Esophagus squamous epithelium (tissue), 5 donors: ENCODE measurements around the gene TTC22. TPM values are rescaled to one million over a fixed set of nuclear protein-coding genes. Genes with fewer than 3 reads are reported as not detected.
A peak's percentile ranks its signal among the peaks of the same experiment; 100 is the strongest.

Source experiments
- DNase-seq: peaks from one replicate; lab custom pipeline; 2025; lab: John Stamatoyannopoulos, UW
- H3K27ac ChIP-seq, 4 donors: fragments of 200-600 bp; sonication (generic); one replicate each; pipeline ENCODE4 v1.5.1; 2016 to 2019; ENCODE audit warnings: mild to moderate bottlenecking in 1 of 4
- H3K27me3 ChIP-seq, 4 donors: fragments of 200-600 bp; sonication (generic); 1 replicate in 3 of 4; 2 replicates in 1 of 4; pipeline versions ENCODE4 v1.5.1 to v1.6.0; 2017 to 2021; ENCODE audit warnings: antibody characterized with exemption in 1 of 4
- H3K36me3 ChIP-seq, 3 donors: fragments of 200-600 bp; sonication (generic); one replicate each; pipeline ENCODE4 v1.5.1; 2016 to 2019
- H3K4me1 ChIP-seq, 3 donors: fragments of 200-600 bp; sonication (generic); one replicate each; pipeline ENCODE4 v1.5.1; 2017 to 2019
- H3K4me3 ChIP-seq, 4 donors: fragments of 200-600 bp; sonication (generic); 1 replicate in 3 of 4; 2 replicates in 1 of 4; pipeline ENCODE4 v1.5.1; 2016 to 2019; ENCODE audit warnings: mild to moderate bottlenecking in 2 of 4, moderate library complexity in 1 of 4
- H3K9me3 ChIP-seq, 3 donors: fragments of 200-600 bp; sonication (generic); one replicate each; pipeline ENCODE4 v1.5.1; 2016 to 2019
- CTCF ChIP-seq, 6 experiments: fragments of 450-650 bp in 4 of 6; fragments of 200-600 bp in 2 of 6; sonication (generic) in 2 of 6; IDR thresholded peaks; one replicate each; pipeline ENCODE4 v1.5.1; 2016 to 2019; ENCODE audit warnings: antibody characterized with exemption in 6 of 6, mild to moderate bottlenecking in 4 of 6, moderate library complexity in 4 of 6
- POLR2A ChIP-seq, 4 donors: fragments of 450-650 bp; IDR thresholded peaks; one replicate each; pipeline ENCODE4 v1.6.1; 2017; ENCODE audit warnings: antibody characterized with exemption in 4 of 4, mild to moderate bottlenecking in 4 of 4, moderate library complexity in 3 of 4
- WGBS, 2 donors: methylation state at CpG; one replicate each; pipeline ENCODE4 v1.1.5; 2018; 5-methylcytosine and 5-hydroxymethylcytosine counted together
- intact Hi-C: fragments of 100-400 bp; cut with DNase I; formaldehyde crosslinking; loops from one replicate; pipeline ENCODE4 v1.15.0; 2022
- total RNA-seq, 4 donors: library from RNA; depleted of rRNA; stranded (reverse); fragments of >200 nt; gene quantifications; one replicate each; pipeline ENCODE4 v1.1.0, GENCODE V29; 2016
- donor health status: DM: yes; HTN: yes; CAD: no.

The TTC22 gene
- total RNA-seq, 4 donors from 2014 or later = 73.4 to 323 (median 141) TPM

- 58 to 71% methylated on average over 1 to 5 of the region's 39 CpGs for WGBS, 2 donors
- peaks cover 16 to 99% (median 32%) of the 10 kb centered on the region in 3 donors for H3K4me1 ChIP-seq
- no peak for DNase-seq
Measured at GRCh38 chr1:54800041-54800898, 853 bp downstream of the TTC22 start.

DNA sequence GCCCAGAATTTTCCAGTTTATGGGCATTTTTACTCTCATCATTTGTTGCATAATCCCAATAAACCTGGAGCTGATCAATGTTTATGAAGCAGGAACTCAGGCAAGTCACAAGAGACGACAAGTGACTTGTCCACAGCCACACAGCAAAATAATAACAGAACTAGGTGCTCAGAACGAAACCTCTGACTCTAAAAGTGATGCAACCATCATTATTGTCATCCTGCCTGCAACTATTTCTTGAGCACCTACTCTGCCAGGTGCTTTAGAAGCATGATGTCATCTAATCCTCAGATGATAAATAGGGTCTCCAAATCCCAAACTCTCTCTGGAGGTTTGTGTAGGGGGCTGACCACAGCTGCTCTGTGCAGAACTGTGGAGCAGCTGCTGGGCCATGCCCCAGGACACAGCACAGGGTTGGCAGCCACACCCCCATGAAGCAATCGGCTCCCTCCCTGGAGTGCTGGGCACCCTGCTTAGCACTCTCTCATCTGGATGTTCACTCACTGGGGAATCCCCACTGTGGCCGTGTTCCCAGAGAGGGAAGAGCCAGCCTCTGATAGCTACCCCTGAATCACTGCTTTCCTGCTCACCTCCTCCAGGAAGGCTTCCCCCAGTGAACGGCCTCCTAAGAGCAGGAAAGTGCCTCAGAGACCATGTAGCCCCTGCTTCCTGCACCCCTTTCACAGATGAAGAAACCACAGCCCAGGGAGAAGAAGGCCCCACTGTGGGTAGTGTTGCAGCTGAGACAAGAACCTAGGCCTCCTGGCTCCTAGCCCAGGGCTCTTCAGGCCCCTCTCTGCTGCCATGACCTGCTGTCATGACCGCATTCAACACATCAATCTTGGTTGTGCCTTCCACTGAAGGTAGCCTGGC lies 2.1 kb downstream of the TTC22 start:
- H3K27ac ChIP-seq = peak overlapping the region; percentile 83 to 94 (median 92)
- TF ChIP-seq POLR2A (IDR thresholded peaks at IDR 0.05) (peak in 1 of 4 donors; percentile 27), CTCF (IDR thresholded peaks at IDR 0.05) (no peak)
- 8 to 32% methylated on average over 2 to 3 of the region's 6 CpGs for WGBS, 2 donors
- intact Hi-C loops = no loop called here
- peak overlapping the region; percentile 52 to 65 (median 60) for H3K4me3 ChIP-seq
- H3K27me3 ChIP-seq = peaks cover 0 to 32% (median 2%) of the 10 kb centered on the region in 4 donors
- peaks cover 21 to 99% (median 35%) of the 10 kb centered on the region in 3 donors for H3K4me1 ChIP-seq
- no peaks in the 10 kb centered on the region for H3K9me3 ChIP-seq
- H3K36me3 ChIP-seq = peaks cover 0 to 9% (median 0%) of the 10 kb centered on the region in 3 donors
- no peak for DNase-seq

More at GRCh38 chr1:54800041-54800898, 853 bp downstream of the TTC22 start:
- peaks cover 0 to 9% (median 0%) of the 10 kb centered on the region in 3 donors for H3K36me3 ChIP-seq
- no peak for TF ChIP-seq CTCF (IDR thresholded peaks at IDR 0.05)
- no peak for TF ChIP-seq POLR2A (IDR thresholded peaks at IDR 0.05)
- H3K27ac ChIP-seq = peak overlapping the region; percentile 83 to 94 (median 92)
- no peaks in the 10 kb centered on the region for H3K9me3 ChIP-seq
- H3K4me3 ChIP-seq = peak overlapping the region; percentile 52 to 65 (median 60)
- intact Hi-C loops = loop anchor here (10.0 kb wide), 1 partner anchor 295 kb away; no protein-coding TSS in a partner anchor
- peaks cover 0 to 35% (median 2%) of the 10 kb centered on the region in 4 donors for H3K27me3 ChIP-seq

- H3K4me3 ChIP-seq = peak overlapping the region; percentile 52 to 65 (median 60)
- intact Hi-C loops = no loop called here
- peaks cover 0 to 32% (median 2%) of the 10 kb centered on the region in 4 donors for H3K27me3 ChIP-seq
- H3K27ac ChIP-seq = peak overlapping the region; percentile 83 to 94 (median 92)
- H3K9me3 ChIP-seq = no peaks in the 10 kb centered on the region
- no peak for TF ChIP-seq POLR2A (IDR thresholded peaks at IDR 0.05)
- TF ChIP-seq CTCF (IDR thresholded peaks at IDR 0.05) = no peak
- DNase-seq = no peak
- peaks cover 21 to 99% (median 32%) of the 10 kb centered on the region in 3 donors for H3K4me1 ChIP-seq
- peaks cover 0 to 10% (median 0%) of the 10 kb centered on the region in 3 donors for H3K36me3 ChIP-seq
- WGBS, 2 donors = 43 to 51% methylated on average over 2 to 3 of the region's 3 CpGs
Measured at GRCh38 chr1:54798206-54798605, 2.9 kb downstream of the TTC22 start.

GRCh38 chr1:54796902-54797301 lies 4.2 kb downstream of the TTC22 start:
- no peak overlapping the region for H3K4me3 ChIP-seq
- H3K27me3 ChIP-seq = peaks cover 0 to 20% (median 2%) of the 10 kb centered on the region in 4 donors
- intact Hi-C loops = no loop called here
- TF ChIP-seq POLR2A (IDR thresholded peaks at IDR 0.05) (no peak), CTCF (IDR thresholded peaks at IDR 0.05) (no peak)
- peaks cover 0 to 23% (median 0%) of the 10 kb centered on the region in 3 donors for H3K36me3 ChIP-seq
- DNase-seq = no peak
- H3K4me1 ChIP-seq = peaks cover 20 to 96% (median 30%) of the 10 kb centered on the region in 3 donors
- WGBS, 2 donors = 88 to 91% methylated on average over 2 of the region's 2 CpGs
- peak overlapping the region; percentile 68 to 94 (median 92) for H3K27ac ChIP-seq
- H3K9me3 ChIP-seq = peaks cover 0 to 5% (median 4%) of the 10 kb centered on the region in 3 donors
